ENCODE data around the gene SLC4A3.

SLC4A3 gene

GRCh38 chr2:219627103-219628100, at the start of gene SLC4A3:
TSS of gene SLC4A3 (plus strand) at chr2:219627630. CDS start at chr2:219627993, 363 bp downstream.
- FAIRE-seq: no peak

GRCh38 chr2:219578811-219579613, 48.4 kb upstream of the SLC4A3 start:
- no peak for FAIRE-seq

GRCh38 chr2:219581346-219581745, 46.1 kb upstream of the SLC4A3 start:
- FAIRE-seq: no peak

- no peak for FAIRE-seq
Observed at GRCh38 chr2:219591091-219591490, 36.3 kb upstream of the SLC4A3 start.

- FAIRE-seq: no peak
Observed at GRCh38 chr2:219592736-219593135, 34.7 kb upstream of the SLC4A3 start.

GRCh38 chr2:219593154-219593553, 34.3 kb upstream of the SLC4A3 start:
- no peak for FAIRE-seq

GRCh38 chr2:219595256-219595655, 32.2 kb upstream of the SLC4A3 start:
- no peak for FAIRE-seq

GRCh38 chr2:219596954-219597551, 30.4 kb upstream of the SLC4A3 start:
- no peak for FAIRE-seq

GRCh38 chr2:219597552-219598307, 29.7 kb upstream of the SLC4A3 start, which contains the start of gene STK11IP:
TSS of gene STK11IP (plus strand) at chr2:219597857. CDS start at chr2:219598120, 263 bp downstream.
- FAIRE-seq: peak; percentile 72

GRCh38 chr2:219598308-219599078, 28.9 kb upstream of the SLC4A3 start:
- FAIRE-seq: no peak

GRCh38 chr2:219603771-219604170, 23.7 kb upstream of the SLC4A3 start:
- no peak for FAIRE-seq

GRCh38 chr2:219605607-219605954, 21.8 kb upstream of the SLC4A3 start:
- no peak for FAIRE-seq

- FAIRE-seq: no peak
Observed at GRCh38 chr2:219607931-219608330, 19.5 kb upstream of the SLC4A3 start.

GRCh38 chr2:219608399-219608964, 18.9 kb upstream of the SLC4A3 start:
- no peak for FAIRE-seq

GRCh38 chr2:219609149-219609750, 18.2 kb upstream of the SLC4A3 start:
- FAIRE-seq: no peak

- no peak for FAIRE-seq
Observed at GRCh38 chr2:219611306-219611705, 16.1 kb upstream of the SLC4A3 start.

GRCh38 chr2:219611866-219612576, 15.4 kb upstream of the SLC4A3 start:
- no peak for FAIRE-seq

GRCh38 chr2:219612577-219613286, 14.7 kb upstream of the SLC4A3 start:
- FAIRE-seq: no peak

- no peak for FAIRE-seq
Observed at GRCh38 chr2:219613461-219614070, 13.9 kb upstream of the SLC4A3 start.

Measured in A204.1 (cell line).